ENCODE data around the gene CHCHD3. TPM values are rescaled to one million over a fixed set of nuclear protein-coding genes. Genes with fewer than 3 reads are reported as not detected.

Gene CHCHD3
- total and polyA plus RNA-seq, 2 of the 4 experiments (the other 2 are of a cell fraction), result 56.9 to 141 TPM

DNA sequence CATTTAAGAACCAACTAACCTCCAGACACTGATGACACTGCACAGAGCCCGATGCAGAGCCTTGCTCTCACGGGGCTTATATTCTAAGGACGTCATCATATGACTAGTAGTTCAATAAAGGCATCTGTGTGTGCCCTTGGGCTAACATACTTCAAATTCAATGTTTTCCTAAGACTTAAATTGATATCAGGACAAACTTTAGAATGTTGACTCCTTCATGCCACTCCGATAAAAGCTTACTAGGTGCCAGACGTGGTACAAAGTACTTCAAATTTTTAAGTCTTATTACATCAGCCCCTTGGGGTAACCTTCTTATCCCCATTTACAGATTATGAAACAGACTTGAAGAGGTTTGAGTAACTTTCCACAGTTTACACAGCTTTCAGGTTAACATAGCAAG is 314.5 kb downstream of the CHCHD3 start:
- H2AK9ac ChIP-seq (replicated peaks; ENCODE audit: low read depth, low read length, poor library complexity), result no peak overlapping the region
- no peaks in the 10 kb centered on the region for H3K79me1 ChIP-seq (ENCODE audit: low read depth in 1 of 2, low read length in 2 of 2)
- ATAC-seq (ENCODE audit: low read depth) (no peak), DNase-seq (no peak)
- ChIA-PET POLR2A (ENCODE audit: unreplicated experiment) (no interaction called here), CTCF (no interaction called here)
- no peak overlapping the region for H2AK5ac ChIP-seq (ENCODE audit: low read depth, low read length)
- no peaks in the 10 kb centered on the region for H3K9me1 ChIP-seq (ENCODE audit: insufficient read depth, low read length)
- no peak overlapping the region for H3K56ac ChIP-seq (ENCODE audit: extremely low read depth, insufficient read depth, low read length)
- TF ChIP-seq CEBPB (IDR thresholded peaks at IDR 0.05; ENCODE audit: low read depth, low read length), result no peak
- TF ChIP-seq, protein P1, sequence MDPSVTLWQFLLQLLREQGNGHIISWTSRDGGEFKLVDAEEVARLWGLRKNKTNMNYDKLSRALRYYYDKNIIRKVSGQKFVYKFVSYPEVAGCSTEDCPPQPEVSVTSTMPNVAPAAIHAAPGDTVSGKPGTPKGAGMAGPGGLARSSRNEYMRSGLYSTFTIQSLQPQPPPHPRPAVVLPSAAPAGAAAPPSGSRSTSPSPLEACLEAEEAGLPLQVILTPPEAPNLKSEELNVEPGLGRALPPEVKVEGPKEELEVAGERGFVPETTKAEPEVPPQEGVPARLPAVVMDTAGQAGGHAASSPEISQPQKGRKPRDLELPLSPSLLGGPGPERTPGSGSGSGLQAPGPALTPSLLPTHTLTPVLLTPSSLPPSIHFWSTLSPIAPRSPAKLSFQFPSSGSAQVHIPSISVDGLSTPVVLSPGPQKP (IDR thresholded peaks at IDR 0.05; ENCODE audit: borderline replicate concordance, low read depth, low read length), result no peak
- TF ChIP-seq NFE2L2 (IDR thresholded peaks at IDR 0.05; ENCODE audit: low read depth, low read length), result no peak
- H2BK15ac ChIP-seq (ENCODE audit: low read depth, low read length), result no peak overlapping the region
- H3K36me3 ChIP-seq (ENCODE audit: control insufficient read depth, insufficient read depth, low read length), result no peaks in the 10 kb centered on the region
- H4K5ac ChIP-seq (ENCODE audit: low read depth, low read length), result no peak overlapping the region
- H3K4me2 ChIP-seq (ENCODE audit: low read depth, low read length), result no peak overlapping the region
- intact Hi-C loops (cut with micrococcal nuclease), result no loop called here
- H4K8ac ChIP-seq (ENCODE audit: low read depth in 2 of 2, low read length in 2 of 2), result no peak overlapping the region
- BruUV-seq (replicated peaks), result no TSS peak
- no peak overlapping the region for H3K4me3 ChIP-seq (ENCODE audit: insufficient read depth, low read depth, low read length)
- H3K27me3 ChIP-seq (ENCODE audit: control insufficient read depth, insufficient read depth, low read length), result peaks cover 44% of the 10 kb centered on the region
- no peak overlapping the region for H2BK20ac ChIP-seq (ENCODE audit: low read depth, low read length)
- no peak overlapping the region for H4K91ac ChIP-seq (ENCODE audit: insufficient read depth, low read depth, low read length)
- H3K14ac ChIP-seq (replicated peaks; ENCODE audit: low read depth, low read length), result no peak overlapping the region
- no peak overlapping the region for H3K23ac ChIP-seq (ENCODE audit: low read depth, low read length)
- in situ Hi-C loops (cut with MboI; ENCODE audit: low sequenced_read_pairs), result no loop called here
- no peak overlapping the region for H2BK5ac ChIP-seq (ENCODE audit: low read depth, low read length, poor library complexity, severe bottlenecking)
- dilution Hi-C loops (cut with HindIII; ENCODE audit: low sequenced_read_pairs, unreplicated experiment), result no loop called here
- no CpG with 5 or more reads among the region's 5 CpGs for WGBS, 2 experiments (ENCODE audit: extremely low coverage in 2 of 2, insufficient read length in 1 of 2)
- no peak overlapping the region for H2BK120ac ChIP-seq (ENCODE audit: low read depth, low read length)
- H3K9ac ChIP-seq (ENCODE audit: low read depth, low read length), result no peak overlapping the region
- H3K18ac ChIP-seq (ENCODE audit: low read depth, low read length), result no peak overlapping the region
- no peak overlapping the region for H2AFZ ChIP-seq (replicated peaks; ENCODE audit: low read length, poor library complexity)
- H4K20me1 ChIP-seq (ENCODE audit: insufficient read depth, low read length), result 0 out of 2 replicates have a peak, but pooled peaks cover 1% of the 10 kb centered on the region
- no peak overlapping the region for H3K27ac ChIP-seq (ENCODE audit: insufficient read depth, low read length)
- no peaks in the 10 kb centered on the region for H3K4me1 ChIP-seq (ENCODE audit: control insufficient read depth, insufficient read depth, low read length)
- no peak overlapping the region for H3K4ac ChIP-seq (ENCODE audit: low read depth, low read length)
- peaks cover 12% of the 10 kb centered on the region for H3K9me3 ChIP-seq (ENCODE audit: control insufficient read depth, insufficient read depth, low read length)
